H1 (cell line): ENCODE measurements around the gene RASA1. TPM values are rescaled to one million over a fixed set of nuclear protein-coding genes. Genes with fewer than 3 reads are reported as not detected.

Experiments used
- CTCF ChIA-PET: fragments of 300-600 bp; sonication (Branson Sonifier 250); formaldehyde crosslinking; loops from one replicate; lab custom pipeline; 2021; ENCODE audit not compliant: partially characterized antibody; lab: Charles Lee
- POLR2A ChIA-PET: fragments of 300-600 bp; sonication (Branson Sonifier 250); formaldehyde crosslinking; loops from one replicate; lab custom pipeline; 2021; ENCODE audit warnings: inconsistent platforms; ENCODE audit not compliant: partially characterized antibody; lab: Charles Lee
- DNase-seq, 2 experiments: peaks; one replicate each; pipeline versions ENCODE4 v3.0.0 to v3.0.0-alpha.2; 2010 to 2022; ENCODE audit warnings: low spot score in 2 of 2, low read depth in 1 of 2, mixed read lengths in 1 of 2
- FAIRE-seq: peaks from 2 replicates; lab custom pipeline; 2011; peaks lifted over from hg19 to GRCh38; lab: Jason Lieb, UNC
- H2AFZ ChIP-seq: 2 replicates; pipeline ENCODE4 v1.8.1; 2012; ENCODE audit warnings: low read length, inconsistent platforms
- H2AK5ac ChIP-seq: 2 replicates; pipeline ENCODE4 v1.6.1; 2013; ENCODE audit warnings: low read depth, low read length
- H2BK120ac ChIP-seq: replicated peaks from 2 replicates; pipeline ENCODE3; 2013; ENCODE audit warnings: low read depth, low read length, inconsistent platforms
- H2BK12ac ChIP-seq: 2 replicates; pipeline ENCODE4 v1.6.1; 2013; ENCODE audit warnings: low read depth, low read length
- H2BK15ac ChIP-seq: 2 replicates; pipeline ENCODE4 v1.6.1; 2013; ENCODE audit warnings: low read length
- H2BK20ac ChIP-seq: 2 replicates; pipeline ENCODE4 v1.6.1; 2013; ENCODE audit warnings: low read length
- H2BK5ac ChIP-seq: 2 replicates; pipeline ENCODE4 v1.6.1; 2013; ENCODE audit warnings: low read depth, low read length
- H3K14ac ChIP-seq: 2 replicates; pipeline ENCODE4 v1.6.1; 2013; ENCODE audit warnings: inconsistent platforms; ENCODE audit not compliant: insufficient read length
- H3K18ac ChIP-seq: 2 replicates; pipeline ENCODE4 v1.6.1; 2013; ENCODE audit warnings: low read length; ENCODE audit errors: extremely low read depth
- H3K23ac ChIP-seq: 2 replicates; pipeline ENCODE4 v1.6.1; 2013; ENCODE audit warnings: inconsistent platforms; ENCODE audit not compliant: insufficient read length
- H3K23me2 ChIP-seq: 2 replicates; pipeline ENCODE4 v1.6.1; 2013; ENCODE audit warnings: low read depth, low read length
- H3K27ac ChIP-seq: 2 replicates; pipeline ENCODE4 v1.6.1; 2011; ENCODE audit warnings: low read depth, low read length, inconsistent platforms
- H3K27me3 ChIP-seq, 4 experiments: replicated peaks in 1 of 4; 1 replicate in 1 of 4; 2 replicates in 3 of 4; pipeline versions ENCODE4 v1.6.1 to v1.8.1; 2011 to 2013; ENCODE audit warnings: low read length in 3 of 4, mild to moderate bottlenecking in 3 of 4, inconsistent platforms in 2 of 4, mixed read lengths in 2 of 4, moderate library complexity in 1 of 4; ENCODE audit not compliant: control insufficient read depth in 3 of 4, insufficient read depth in 3 of 4; ENCODE audit errors: extremely low read depth in 1 of 4
- H3K36me3 ChIP-seq, 4 experiments: 2 replicates each; pipeline versions ENCODE4 v1.6.1 to v1.8.1; 2011 to 2013; ENCODE audit warnings: mild to moderate bottlenecking in 4 of 4, low read length in 3 of 4, moderate library complexity in 2 of 4, control low read depth in 1 of 4, inconsistent platforms in 1 of 4; ENCODE audit not compliant: insufficient read depth in 4 of 4, control insufficient read depth in 2 of 4
- H3K4ac ChIP-seq: replicated peaks from 2 replicates; pipeline ENCODE3; 2013; ENCODE audit warnings: low read length, low read depth, mixed read lengths, inconsistent platforms; ENCODE audit not compliant: insufficient read length
- H3K4me1 ChIP-seq, 4 experiments: replicated peaks in 1 of 4; 1 replicate in 1 of 4; 2 replicates in 3 of 4; pipeline versions ENCODE4 v1.6.1 to v1.8.1; 2011 to 2013; ENCODE audit warnings: low read length in 3 of 4, inconsistent platforms in 2 of 4, mixed read lengths in 1 of 4; ENCODE audit not compliant: insufficient read depth in 4 of 4, control insufficient read depth in 3 of 4
- H3K4me2 ChIP-seq, 2 experiments: 2 replicates each; pipeline versions ENCODE4 v1.6.1 to v1.8.1; 2011 to 2013; ENCODE audit warnings: low read depth in 2 of 2, low read length in 2 of 2, control low read depth in 1 of 2, inconsistent platforms in 1 of 2, mild to moderate bottlenecking in 1 of 2; ENCODE audit not compliant: insufficient read depth in 1 of 2
- H3K4me3 ChIP-seq, 4 experiments: fragments of 200-600, 300-600 bp in 1 of 4; sonication (generic), shearing (Covaris generic), sonication (Bioruptor Twin) in 1 of 4; 2 replicates each; pipeline versions ENCODE4 v1.5.1 to v1.8.1; 2011 to 2016; ENCODE audit warnings: low read length in 4 of 4, low read depth in 3 of 4, control low read depth in 2 of 4, inconsistent platforms in 2 of 4, mild to moderate bottlenecking in 2 of 4, mixed read lengths in 1 of 4, moderate library complexity in 1 of 4; ENCODE audit not compliant: insufficient read depth in 2 of 4; ENCODE audit errors: extremely low read depth in 1 of 4
- H3K56ac ChIP-seq: replicated peaks from 2 replicates; pipeline ENCODE3; 2013; ENCODE audit warnings: low read depth, mild to moderate bottlenecking, mixed read lengths, low read length, inconsistent platforms; ENCODE audit not compliant: insufficient read length
- H3K79me1 ChIP-seq: 2 replicates; pipeline ENCODE4 v1.6.1; 2013; ENCODE audit warnings: low read depth, low read length, control low read depth
- H3K79me2 ChIP-seq, 2 experiments: 2 replicates each; pipeline versions ENCODE4 v1.6.1 to v1.8.1; 2012 to 2013; ENCODE audit warnings: low read length in 2 of 2, mild to moderate bottlenecking in 2 of 2, inconsistent platforms in 1 of 2; ENCODE audit not compliant: insufficient read depth in 2 of 2, control insufficient read depth in 1 of 2
- H3K9ac ChIP-seq, 4 experiments: replicated peaks in 1 of 4; 1 replicate in 1 of 4; 2 replicates in 3 of 4; pipeline versions ENCODE4 v1.6.1 to v1.8.1; 2011 to 2013; ENCODE audit warnings: low read depth in 3 of 4, low read length in 3 of 4, control low read depth in 2 of 4, mild to moderate bottlenecking in 2 of 4, moderate library complexity in 2 of 4, inconsistent platforms in 1 of 4; ENCODE audit errors: extremely low read depth in 1 of 4
- H3K9me3 ChIP-seq, 2 experiments: 2 replicates each; pipeline versions ENCODE4 v1.6.1 to v1.8.1; 2012 to 2013; ENCODE audit warnings: mild to moderate bottlenecking in 2 of 2, moderate library complexity in 2 of 2, control low read depth in 1 of 2, inconsistent platforms in 1 of 2, low read depth in 1 of 2, low read length in 1 of 2, mixed read lengths in 1 of 2; ENCODE audit not compliant: insufficient read depth in 2 of 2
- H4K20me1 ChIP-seq, 2 experiments: replicated peaks in 1 of 2; 2 replicates each; pipeline versions ENCODE3 to v1.8.1; 2011 to 2013; ENCODE audit warnings: inconsistent platforms in 2 of 2, low read length in 2 of 2, mild to moderate bottlenecking in 1 of 2; ENCODE audit not compliant: insufficient read depth in 2 of 2, control insufficient read depth in 1 of 2
- H4K5ac ChIP-seq: 2 replicates; pipeline ENCODE4 v1.6.1; 2013; ENCODE audit warnings: low read length, low read depth, mixed read lengths, inconsistent platforms; ENCODE audit not compliant: insufficient read length
- H4K8ac ChIP-seq: 2 replicates; pipeline ENCODE4 v1.8.0; 2013; ENCODE audit warnings: mild to moderate bottlenecking, moderate library complexity, low read length, inconsistent platforms; ENCODE audit not compliant: insufficient read depth; ENCODE audit errors: extremely low read depth
- H4K91ac ChIP-seq: replicated peaks from 2 replicates; pipeline ENCODE3; 2013; ENCODE audit warnings: low read length, mixed read lengths, inconsistent platforms; ENCODE audit not compliant: insufficient read length
- FOSL1 ChIP-seq: IDR thresholded peaks from 2 replicates; pipeline ENCODE4 v1.6.1; 2011; ENCODE audit warnings: mild to moderate bottlenecking, low read depth, low read length, moderate library complexity; ENCODE audit not compliant: insufficient read depth
- GABPA ChIP-seq: IDR thresholded peaks from 2 replicates; pipeline ENCODE4 v1.6.1; 2011; ENCODE audit warnings: mild to moderate bottlenecking, low read length, moderate library complexity, borderline replicate concordance; ENCODE audit not compliant: insufficient read depth
- KDM5A ChIP-seq: fragments of 200-600 bp; IDR thresholded peaks from 2 replicates; pipeline ENCODE4 v1.7.1; 2012; ENCODE audit warnings: mild to moderate bottlenecking, low read length, inconsistent platforms, mixed read lengths
- RAD21 ChIP-seq, 2 experiments: IDR thresholded peaks in 1 of 2; conservative IDR thresholded peaks in 1 of 2; 2 replicates each; pipeline ENCODE4 v1.6.1; 2011; ENCODE audit warnings: low read depth in 2 of 2, low read length in 2 of 2, improper control_type of control experiment in 1 of 2, inconsistent platforms in 1 of 2, mild to moderate bottlenecking in 1 of 2, moderate library complexity in 1 of 2
- SP1 ChIP-seq: IDR thresholded peaks from 2 replicates; pipeline ENCODE4 v1.6.1; 2011; ENCODE audit warnings: low read depth, low read length
- WGBS, 2 experiments: shearing (Covaris generic) in 1 of 2; methylation state at CpG; one replicate each; pipeline versions ENCODE4 v1.1.6 to v1.1.7; 2013 to 2015; ENCODE audit warnings: low lambda C conversion rate in 2 of 2, mixed read lengths in 2 of 2, inconsistent platforms in 1 of 2, low coverage in 1 of 2, missing lambda C conversion rate in 1 of 2; ENCODE audit not compliant: insufficient replicate concordance in 2 of 2, insufficient coverage in 1 of 2, insufficient read length in 1 of 2; ENCODE audit errors: extremely low coverage in 1 of 2, missing lambda C conversion rate in 1 of 2; 5-methylcytosine and 5-hydroxymethylcytosine counted together
- polyA plus RNA-seq, 7 experiments: library from polyadenylated mRNA; depleted of rRNA in 3 of 7; stranded (reverse) in 5 of 7; unstranded in 2 of 7; fragments of >200 nt in 5 of 7; fragments of 200-250 nt in 2 of 7; gene quantifications; 1 replicate in 5 of 7; 2 replicates in 1 of 7; 4 replicates in 1 of 7; pipeline versions ENCODE4 v1.2.1 to v1.2.3, GENCODE V29; 2011 to 2013; ENCODE audit warnings: missing spikeins in 2 of 7, mixed read lengths in 2 of 7
- total RNA-seq: library from RNA; stranded (reverse); fragmentation: NEBNext Ultra II Directional; extraction: Animal tissue kit (Norgen Biotek cat#: 25700); gene quantifications from 2 replicates; pipeline ENCODE4 v1.2.1, GENCODE V29; 2021
- TF ChIP-seq, protein P1 (sequence below), 3 experiments: IDR thresholded peaks; 1 replicate in 2 of 3; 2 replicates in 1 of 3; pipeline versions ENCODE4 v1.5.1 to v1.6.1; 2011; ENCODE audit warnings: low read length in 3 of 3, mild to moderate bottlenecking in 3 of 3, inconsistent platforms in 2 of 3, low read depth in 1 of 3, moderate library complexity in 1 of 3; ENCODE audit not compliant: insufficient read depth in 1 of 3; ENCODE audit errors: control extremely low read depth in 1 of 3

RASA1 gene
- total and polyA plus RNA-seq, 2 of the 8 experiments (the other 6 are each of a cell fraction or from before 2014, with no cell fraction given): 15.9 to 33.8 TPM

DNA sequence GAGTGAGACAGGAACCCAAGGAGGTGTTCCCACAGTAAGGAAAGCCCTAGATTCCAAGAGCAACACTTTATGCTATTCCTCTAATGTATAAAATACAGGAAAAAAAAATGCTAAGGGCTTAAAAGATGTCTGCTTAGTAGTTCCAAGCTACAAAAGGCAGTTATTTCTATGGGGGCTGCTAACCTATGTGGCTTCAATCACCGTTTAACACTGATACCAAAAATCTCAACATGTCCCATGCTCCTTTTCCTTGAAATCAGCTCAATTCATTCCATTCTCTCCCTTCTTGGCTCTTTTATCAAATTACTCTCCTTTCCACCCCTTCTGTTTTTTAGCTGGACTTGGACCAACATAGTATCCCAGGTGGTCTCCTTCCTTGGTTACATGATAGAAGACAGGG is 124.5 kb downstream of the RASA1 start:
- H3K27ac ChIP-seq: no peak overlapping the region
- no peak overlapping the region for H3K14ac ChIP-seq
- H2AK5ac ChIP-seq: no peak overlapping the region
- no peak overlapping the region for H4K5ac ChIP-seq
- H2BK20ac ChIP-seq: no peak overlapping the region
- H3K4ac ChIP-seq: no peak overlapping the region
- H2BK12ac ChIP-seq: no peak overlapping the region
- no peaks in the 10 kb centered on the region for H3K23me2 ChIP-seq
- H3K23ac ChIP-seq: no peak overlapping the region
- H3K79me1 ChIP-seq: no peaks in the 10 kb centered on the region
- peaks cover 0 to 1% (median 0%) of the 10 kb centered on the region in 4 experiments; a peak in 1 of 7 replicates for H3K27me3 ChIP-seq
- H3K56ac ChIP-seq: no peak overlapping the region
- H2AFZ ChIP-seq: no peak overlapping the region
- no peak overlapping the region for H2BK120ac ChIP-seq
- H2BK5ac ChIP-seq: no peak overlapping the region
- 93% methylated on average over 1 of the region's 1 CpG; no CpG with 5 or more reads in 1 of the 2 experiments for WGBS, 2 experiments
- DNase-seq (no peak), FAIRE-seq (no peak)
- TF ChIP-seq SP1 (no peak), FOSL1 (no peak), KDM5A (no peak), GABPA (no peak), RAD21 (IDR thresholded peaks at IDR 0.05 in 1 of 2, conservative IDR thresholded peaks at IDR 0.05 in 1 of 2; ENCODE audit: low read depth in 2 of 2, low read length in 2 of 2) (no peak)
- TF ChIP-seq, protein P1, sequence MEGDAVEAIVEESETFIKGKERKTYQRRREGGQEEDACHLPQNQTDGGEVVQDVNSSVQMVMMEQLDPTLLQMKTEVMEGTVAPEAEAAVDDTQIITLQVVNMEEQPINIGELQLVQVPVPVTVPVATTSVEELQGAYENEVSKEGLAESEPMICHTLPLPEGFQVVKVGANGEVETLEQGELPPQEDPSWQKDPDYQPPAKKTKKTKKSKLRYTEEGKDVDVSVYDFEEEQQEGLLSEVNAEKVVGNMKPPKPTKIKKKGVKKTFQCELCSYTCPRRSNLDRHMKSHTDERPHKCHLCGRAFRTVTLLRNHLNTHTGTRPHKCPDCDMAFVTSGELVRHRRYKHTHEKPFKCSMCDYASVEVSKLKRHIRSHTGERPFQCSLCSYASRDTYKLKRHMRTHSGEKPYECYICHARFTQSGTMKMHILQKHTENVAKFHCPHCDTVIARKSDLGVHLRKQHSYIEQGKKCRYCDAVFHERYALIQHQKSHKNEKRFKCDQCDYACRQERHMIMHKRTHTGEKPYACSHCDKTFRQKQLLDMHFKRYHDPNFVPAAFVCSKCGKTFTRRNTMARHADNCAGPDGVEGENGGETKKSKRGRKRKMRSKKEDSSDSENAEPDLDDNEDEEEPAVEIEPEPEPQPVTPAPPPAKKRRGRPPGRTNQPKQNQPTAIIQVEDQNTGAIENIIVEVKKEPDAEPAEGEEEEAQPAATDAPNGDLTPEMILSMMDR (IDR thresholded peaks at IDR 0.05; ENCODE audit: control extremely low read depth in 1 of 3, insufficient read depth in 1 of 3, low read depth in 1 of 3, low read length in 3 of 3): no peak
- H4K20me1 ChIP-seq: peaks cover 0 to 3% of the 10 kb centered on the region in 2 experiments
- no peak overlapping the region for H3K18ac ChIP-seq
- H3K9ac ChIP-seq: no peak overlapping the region
- no peaks in the 10 kb centered on the region for H3K9me3 ChIP-seq
- H4K91ac ChIP-seq: no peak overlapping the region
- peaks cover 9 to 93% (median 63%) of the 10 kb centered on the region in 4 experiments for H3K36me3 ChIP-seq
- POLR2A ChIA-PET: interaction anchor here (0.6 to 1.6 kb wide), 2 partner anchors 11 to 14 kb away, joined by 4 to 5 read pairs; no protein-coding TSS in a partner anchor
- no peak overlapping the region for H3K4me3 ChIP-seq
- no peaks in the 10 kb centered on the region for H3K4me1 ChIP-seq
- CTCF ChIA-PET: interaction anchor here (0.9 kb wide), 1 partner anchor 15 kb away, joined by 3 read pairs; no protein-coding TSS in a partner anchor
- H2BK15ac ChIP-seq: no peak overlapping the region
- H3K79me2 ChIP-seq: no peaks in the 10 kb centered on the region
- no peak overlapping the region for H4K8ac ChIP-seq
- H3K4me2 ChIP-seq: no peak overlapping the region
